ENCODE results near the gene WWOX. TPM values are rescaled to one million over a fixed set of nuclear protein-coding genes. Genes with fewer than 3 reads are reported as not detected.

The WWOX gene
- total and polyA plus RNA-seq, 2 of the 4 experiments (the other 2 are of a cell fraction), result 2.7 to 5.4 TPM

- Histone ChIP-seq H3K56ac (ENCODE audit: extremely low read depth, insufficient read depth, low read length) (no peak overlapping the region), H3K4me3 (ENCODE audit: insufficient read depth, low read depth, low read length) (no peak overlapping the region), H3K18ac (ENCODE audit: low read depth, low read length) (no peak overlapping the region), H4K8ac (ENCODE audit: low read depth in 2 of 2, low read length in 2 of 2) (no peak overlapping the region), H2BK5ac (ENCODE audit: low read depth, low read length, poor library complexity, severe bottlenecking) (no peak overlapping the region), H2AK9ac (replicated peaks; ENCODE audit: low read depth, low read length, poor library complexity) (no peak overlapping the region), H3K14ac (replicated peaks; ENCODE audit: low read depth, low read length) (no peak overlapping the region), H3K36me3 (ENCODE audit: control insufficient read depth, insufficient read depth, low read length) (no peaks in the 10 kb centered on the region), H4K5ac (ENCODE audit: low read depth, low read length) (no peak overlapping the region), H2BK15ac (ENCODE audit: low read depth, low read length) (no peak overlapping the region), H3K79me1 (ENCODE audit: low read depth in 1 of 2, low read length in 2 of 2) (no peaks in the 10 kb centered on the region), H4K91ac (ENCODE audit: insufficient read depth, low read depth, low read length) (no peak overlapping the region), H3K4ac (ENCODE audit: low read depth, low read length) (no peak overlapping the region), H3K4me1 (ENCODE audit: control insufficient read depth, insufficient read depth, low read length) (no peaks in the 10 kb centered on the region), H2AFZ (replicated peaks; ENCODE audit: low read length, poor library complexity) (no peak overlapping the region), H2BK20ac (ENCODE audit: low read depth, low read length) (no peak overlapping the region), H3K27me3 (ENCODE audit: control insufficient read depth, insufficient read depth, low read length) (no peaks in the 10 kb centered on the region), H3K9me3 (ENCODE audit: control insufficient read depth, insufficient read depth, low read length) (peaks cover 29% of the 10 kb centered on the region), H2BK120ac (ENCODE audit: low read depth, low read length) (no peak overlapping the region), H3K9ac (ENCODE audit: low read depth, low read length) (no peak overlapping the region), H3K23ac (ENCODE audit: low read depth, low read length) (no peak overlapping the region), H3K27ac (ENCODE audit: insufficient read depth, low read length) (no peak overlapping the region), H2AK5ac (ENCODE audit: low read depth, low read length) (no peak overlapping the region), H3K9me1 (ENCODE audit: insufficient read depth, low read length) (no peaks in the 10 kb centered on the region), H4K20me1 (ENCODE audit: insufficient read depth, low read length) (no peaks in the 10 kb centered on the region), H3K4me2 (ENCODE audit: low read depth, low read length) (no peak overlapping the region)
- CTCF ChIA-PET, result no interaction called here
- POLR2A ChIA-PET (ENCODE audit: unreplicated experiment), result no interaction called here
- dilution Hi-C loops (cut with HindIII; ENCODE audit: low sequenced_read_pairs, unreplicated experiment) (no loop called here), in situ Hi-C loops (cut with MboI; ENCODE audit: low sequenced_read_pairs) (no loop called here), intact Hi-C loops (cut with micrococcal nuclease) (no loop called here)
- no TSS peak for BruUV-seq (replicated peaks)
- TF ChIP-seq MAFK (IDR thresholded peaks at IDR 0.05; ENCODE audit: low read depth, low read length), result no peak
- no peak for TF ChIP-seq ELK1 (IDR thresholded peaks at IDR 0.05; ENCODE audit: borderline replicate concordance, low read depth, low read length)
- TF ChIP-seq RFX5 (IDR thresholded peaks at IDR 0.05; ENCODE audit: low read depth, low read length), result no peak
- no peak for TF ChIP-seq FOS (IDR thresholded peaks at IDR 0.05; ENCODE audit: low read depth, low read length)
- TF ChIP-seq RAD21 (IDR thresholded peaks at IDR 0.05; ENCODE audit: low read length), result no peak
- TF ChIP-seq SMC3 (IDR thresholded peaks at IDR 0.05; ENCODE audit: low read depth, low read length), result no peak
- no peak for TF ChIP-seq CEBPB (IDR thresholded peaks at IDR 0.05; ENCODE audit: low read depth, low read length)
- no peak for TF ChIP-seq NFE2L2 (IDR thresholded peaks at IDR 0.05; ENCODE audit: low read depth, low read length)
- TF ChIP-seq MAZ (IDR thresholded peaks at IDR 0.05; ENCODE audit: borderline replicate concordance, low read depth, low read length), result no peak
- DNase-seq (no peak), ATAC-seq (ENCODE audit: low read depth) (no peak)
- no CpG with 5 or more reads among the region's 4 CpGs for WGBS, 2 experiments (ENCODE audit: extremely low coverage in 2 of 2, insufficient read length in 1 of 2)
Observed at GRCh38 chr16:79050063-79050462, 950.6 kb downstream of the WWOX start.
